Right lobe of liver (tissue), 4 donors: Measurements from ENCODE around the gene BEND7.

Experiments
- CTCF ChIP-seq, 4 donors: fragments of 200-600 bp in 3 of 4; fragments of 450-650 bp in 1 of 4; IDR thresholded peaks; one replicate each; pipeline versions ENCODE4 v1.5.1 to v1.8.0; 2016 to 2022; ENCODE audit warnings: antibody characterized with exemption in 4 of 4, mild to moderate bottlenecking in 2 of 4
- POLR2A ChIP-seq: fragments of 450-650 bp; IDR thresholded peaks from one replicate; pipeline ENCODE4 v1.6.1; 2017; ENCODE audit warnings: antibody characterized with exemption, mild to moderate bottlenecking
- donor health status: DM: no; HTN: no; CAD: no.
- donor health status: DM: no; HTN: no; CAD: no.
- donor health status: DM: no; HTN: yes; CAD: no.

- no peak for TF ChIP-seq CTCF (IDR thresholded peaks at IDR 0.05)
- no peak for TF ChIP-seq POLR2A
These were observed 111.2 kb downstream of the BEND7 start for GRCh38 chr10:13417459-13418126.
